ENCODE results near the gene CSN1S1. TPM values are rescaled to one million over a fixed set of nuclear protein-coding genes. Genes with fewer than 3 reads are reported as not detected.

Gene CSN1S1
- total and polyA plus RNA-seq, 7 donors: 0.20 TPM; not detected in 6

DNA sequence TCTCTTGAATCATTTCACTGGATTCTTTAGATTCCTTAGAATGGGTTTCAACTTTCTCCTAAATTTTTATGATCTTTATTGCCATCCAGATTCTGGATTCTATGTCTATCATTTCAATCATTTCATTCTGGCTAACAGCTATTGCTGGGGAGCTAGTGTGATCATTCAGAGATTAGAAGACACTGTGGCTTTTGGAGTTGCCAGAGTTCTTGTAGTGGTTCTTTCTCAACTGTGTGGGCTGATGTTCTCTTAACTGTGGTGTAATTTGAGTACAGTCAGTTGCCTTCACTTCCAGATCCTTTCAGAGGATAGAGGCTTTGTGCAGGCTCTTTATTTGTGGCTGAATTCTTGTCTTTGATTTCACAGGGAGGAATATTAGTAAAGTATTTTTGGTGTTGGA, 46.7 kb downstream of the CSN1S1 start:
- no peak for DNase-seq

DNA sequence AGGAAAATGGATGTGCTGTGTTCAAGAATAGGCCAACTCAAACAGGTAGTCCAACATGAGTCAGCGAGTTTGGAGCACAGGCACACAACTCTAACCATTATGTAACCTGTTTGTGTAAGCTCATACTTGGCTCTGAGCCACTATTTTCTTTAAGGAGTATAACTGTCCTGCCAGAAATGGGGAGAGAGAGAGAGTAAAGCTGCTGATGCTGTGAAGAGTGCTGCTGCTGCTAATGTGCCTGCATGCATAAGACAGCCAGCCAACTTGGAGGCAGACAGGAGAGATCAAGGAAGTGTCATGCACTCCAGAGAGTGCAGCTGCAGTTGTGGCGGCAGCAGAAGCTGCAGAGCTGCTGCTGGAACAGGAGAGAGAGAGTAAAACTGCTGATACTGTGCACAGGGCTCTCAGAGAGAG, 53.2 kb downstream of the CSN1S1 start:
- no peaks in the 10 kb centered on the region for H3K36me3 ChIP-seq
- H3K9me3 ChIP-seq: no peaks in the 10 kb centered on the region
- H3K4me3 ChIP-seq: no peak overlapping the region
- TF ChIP-seq POLR2AphosphoS5 (IDR thresholded peaks at IDR 0.05) (no peak), POLR2A (IDR thresholded peaks at IDR 0.05) (no peak), EP300 (IDR thresholded peaks at IDR 0.05) (no peak)
- TF ChIP-seq, protein P1, sequence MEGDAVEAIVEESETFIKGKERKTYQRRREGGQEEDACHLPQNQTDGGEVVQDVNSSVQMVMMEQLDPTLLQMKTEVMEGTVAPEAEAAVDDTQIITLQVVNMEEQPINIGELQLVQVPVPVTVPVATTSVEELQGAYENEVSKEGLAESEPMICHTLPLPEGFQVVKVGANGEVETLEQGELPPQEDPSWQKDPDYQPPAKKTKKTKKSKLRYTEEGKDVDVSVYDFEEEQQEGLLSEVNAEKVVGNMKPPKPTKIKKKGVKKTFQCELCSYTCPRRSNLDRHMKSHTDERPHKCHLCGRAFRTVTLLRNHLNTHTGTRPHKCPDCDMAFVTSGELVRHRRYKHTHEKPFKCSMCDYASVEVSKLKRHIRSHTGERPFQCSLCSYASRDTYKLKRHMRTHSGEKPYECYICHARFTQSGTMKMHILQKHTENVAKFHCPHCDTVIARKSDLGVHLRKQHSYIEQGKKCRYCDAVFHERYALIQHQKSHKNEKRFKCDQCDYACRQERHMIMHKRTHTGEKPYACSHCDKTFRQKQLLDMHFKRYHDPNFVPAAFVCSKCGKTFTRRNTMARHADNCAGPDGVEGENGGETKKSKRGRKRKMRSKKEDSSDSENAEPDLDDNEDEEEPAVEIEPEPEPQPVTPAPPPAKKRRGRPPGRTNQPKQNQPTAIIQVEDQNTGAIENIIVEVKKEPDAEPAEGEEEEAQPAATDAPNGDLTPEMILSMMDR (IDR thresholded peaks at IDR 0.05): no peak
- H3K4me1 ChIP-seq: peaks cover 0 to 9% (median 7%) of the 10 kb centered on the region in 4 donors
- intact Hi-C loops (cut with DNase I): no loop called here
- WGBS, 2 donors: 38 to 52% methylated on average over 2 of the region's 2 CpGs
- peak; percentile 58 for DNase-seq
- no peak overlapping the region for H3K27ac ChIP-seq
- no peaks in the 10 kb centered on the region for H3K27me3 ChIP-seq

More for the DNA sequence above, 46.7 kb downstream of the CSN1S1 start:
- H3K27ac ChIP-seq: no peak overlapping the region
- H3K27me3 ChIP-seq: no peaks in the 10 kb centered on the region
- intact Hi-C loops (cut with DNase I): no loop called here
- no peaks in the 10 kb centered on the region for H3K36me3 ChIP-seq
- H3K4me3 ChIP-seq: no peak overlapping the region
- no peaks in the 10 kb centered on the region for H3K4me1 ChIP-seq
- TF ChIP-seq POLR2A (IDR thresholded peaks at IDR 0.05) (no peak), EP300 (IDR thresholded peaks at IDR 0.05) (no peak)
- H3K9me3 ChIP-seq: no peaks in the 10 kb centered on the region

GRCh38 chr4:69986663-69987062, 55.8 kb downstream of the CSN1S1 start:
- no peaks in the 10 kb centered on the region for H3K36me3 ChIP-seq
- WGBS, 2 donors: 89 to 95% methylated on average over 1 of the region's 1 CpG
- no peaks in the 10 kb centered on the region for H3K9me3 ChIP-seq
- H3K27me3 ChIP-seq: no peaks in the 10 kb centered on the region
- H3K27ac ChIP-seq: no peak overlapping the region
- no peak for DNase-seq
- intact Hi-C loops (cut with DNase I): no loop called here
- TF ChIP-seq, protein P1 (IDR thresholded peaks at IDR 0.05): no peak
- TF ChIP-seq POLR2AphosphoS5 (IDR thresholded peaks at IDR 0.05): no peak
- no peak for TF ChIP-seq EP300 (IDR thresholded peaks at IDR 0.05)
- no peak for TF ChIP-seq POLR2A (IDR thresholded peaks at IDR 0.05)
- H3K4me1 ChIP-seq: peaks cover 0 to 9% (median 7%) of the 10 kb centered on the region in 4 donors
- no peak overlapping the region for H3K4me3 ChIP-seq

DNA sequence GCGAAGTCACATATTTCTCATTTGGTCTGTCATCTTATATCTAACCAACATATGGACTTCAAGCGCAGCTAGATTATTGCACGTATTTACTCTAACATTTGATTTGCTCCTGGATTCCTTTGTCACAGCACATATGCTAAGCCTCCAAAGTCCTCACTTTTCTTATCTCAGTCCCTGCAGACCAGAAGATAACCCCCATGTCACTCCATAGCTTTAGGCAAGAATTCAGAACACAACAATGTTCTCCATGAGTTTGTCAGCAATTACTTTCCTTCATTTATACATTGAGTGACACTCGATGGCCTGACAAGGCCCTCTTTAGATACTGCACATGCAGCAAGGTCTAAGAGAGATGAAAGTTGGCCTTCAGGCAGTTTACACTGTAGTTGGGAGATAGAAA, 60.1 kb downstream of the CSN1S1 start:
- no peaks in the 10 kb centered on the region for H3K36me3 ChIP-seq
- no peak for DNase-seq
- H3K27me3 ChIP-seq: no peaks in the 10 kb centered on the region
- H3K27ac ChIP-seq: no peak overlapping the region
- H3K4me3 ChIP-seq: no peak overlapping the region
- intact Hi-C loops (cut with DNase I): no loop called here
- no peaks in the 10 kb centered on the region for H3K9me3 ChIP-seq
- H3K4me1 ChIP-seq: no peaks in the 10 kb centered on the region
- WGBS, 2 donors: 90 to 94% methylated on average over 4 of the region's 4 CpGs
- TF ChIP-seq, protein P1 (IDR thresholded peaks at IDR 0.05): no peak

DNA sequence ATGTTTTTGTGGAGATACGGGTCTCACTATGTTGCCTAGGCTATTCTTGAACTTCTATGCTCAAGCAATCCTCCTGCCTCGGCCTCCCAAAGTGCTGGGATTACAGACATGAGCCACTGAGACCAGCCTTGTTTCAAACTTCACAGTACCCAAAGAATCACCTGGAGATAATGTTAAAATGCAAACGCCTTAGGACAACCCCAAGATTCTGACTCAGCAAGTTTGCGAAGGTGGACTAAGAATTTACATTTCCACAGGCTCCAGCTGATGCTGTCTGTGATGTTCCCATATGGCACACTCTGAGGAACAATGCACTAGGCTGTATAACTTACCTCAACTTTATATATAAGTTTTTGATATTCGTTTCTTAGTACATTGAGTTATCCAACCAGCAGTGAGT, 63.9 kb downstream of the CSN1S1 start:
- no peaks in the 10 kb centered on the region for H3K27me3 ChIP-seq
- H3K9me3 ChIP-seq: no peaks in the 10 kb centered on the region
- no peak overlapping the region for H3K4me3 ChIP-seq
- DNase-seq: no peak
- no peaks in the 10 kb centered on the region for H3K4me1 ChIP-seq
- TF ChIP-seq EP300 (IDR thresholded peaks at IDR 0.05) (no peak), POLR2A (IDR thresholded peaks at IDR 0.05) (no peak), POLR2AphosphoS5 (IDR thresholded peaks at IDR 0.05) (no peak)
- TF ChIP-seq, protein P1 (IDR thresholded peaks at IDR 0.05): no peak
- intact Hi-C loops (cut with DNase I): no loop called here
- H3K27ac ChIP-seq: no peak overlapping the region
- no peaks in the 10 kb centered on the region for H3K36me3 ChIP-seq
- 83 to 86% methylated on average over 5 of the region's 5 CpGs for WGBS, 2 donors

All from sigmoid colon (tissue), 7 donors.